SK-N-SH treated with all-trans-retinoic acid at 6 μM for 48 hours (cell line): ENCODE measurements around the gene RAD51B.

ENCODE experiments used
- ATAC-seq: fragments of 200-7000 bp; cut with Tn5 transposase; 3 replicates; pipeline ENCODE4 v1.9.1; 2020; ENCODE audit warnings: mild to moderate bottlenecking, moderate library complexity
- ARNTL ChIP-seq: fragments of 450-650 bp; formaldehyde crosslinking; IDR thresholded peaks from 2 replicates; pipeline ENCODE4 v1.5.0; 2020; ENCODE audit warnings: low read depth, mild to moderate bottlenecking, moderate library complexity, borderline replicate concordance
- BACH2 ChIP-seq: fragments of 250-450 bp; sonication (Bioruptor Pico); IDR thresholded peaks from 2 replicates; pipeline ENCODE4 v1.9.0; 2021; ENCODE audit warnings: mild to moderate bottlenecking, borderline replicate concordance
- CREB5 ChIP-seq: fragments of 250-450 bp; sonication (Bioruptor Pico); IDR thresholded peaks from 2 replicates; pipeline ENCODE4 v1.5.1; 2020; ENCODE audit warnings: low read depth, mild to moderate bottlenecking, moderate library complexity
- CSDC2 ChIP-seq: fragments of 250-450 bp; sonication (Bioruptor Pico); IDR thresholded peaks from 2 replicates; pipeline ENCODE4 v1.5.0; 2020; ENCODE audit warnings: mild to moderate bottlenecking, moderate library complexity
- CSRNP3 ChIP-seq: fragments of 250-450 bp; sonication (Bioruptor Pico); IDR thresholded peaks from 2 replicates; pipeline ENCODE4 v1.5.1; 2021; ENCODE audit warnings: mild to moderate bottlenecking, moderate library complexity
- ESRRG ChIP-seq: fragments of 250-450 bp; sonication (Bioruptor Pico); IDR thresholded peaks from 2 replicates; pipeline ENCODE4 v1.6.1; 2021; ENCODE audit warnings: mild to moderate bottlenecking
- GLIS3 ChIP-seq: fragments of 250-450 bp; sonication (Bioruptor Pico); IDR thresholded peaks from 2 replicates; pipeline ENCODE4 v1.5.0; 2020; ENCODE audit warnings: mild to moderate bottlenecking, moderate library complexity
- ISL1 ChIP-seq: fragments of 250-450 bp; sonication (Bioruptor Pico); IDR thresholded peaks from 2 replicates; pipeline ENCODE4 v2.1.2; 2022; ENCODE audit warnings: mild to moderate bottlenecking, moderate library complexity
- OSR1 ChIP-seq: fragments of 250-450 bp; sonication (Bioruptor Pico); IDR thresholded peaks from 2 replicates; pipeline ENCODE4 v1.8.0; 2022; ENCODE audit warnings: moderate library complexity, mild to moderate bottlenecking, inconsistent platforms
- PATZ1 ChIP-seq: fragments of 250-450 bp; sonication (Bioruptor Pico); IDR thresholded peaks from 2 replicates; pipeline ENCODE4 v1.8.0; 2020; ENCODE audit warnings: mild to moderate bottlenecking, moderate library complexity, borderline replicate concordance
- PPARA ChIP-seq: fragments of 250-450 bp; sonication (Bioruptor Pico); IDR thresholded peaks from 2 replicates; pipeline ENCODE4 v1.5.0; 2020; ENCODE audit warnings: mild to moderate bottlenecking, borderline replicate concordance
- RARB ChIP-seq: fragments of 250-450 bp; sonication (Bioruptor Pico); IDR thresholded peaks from 2 replicates; pipeline ENCODE4 v1.8.0; 2021; ENCODE audit warnings: mild to moderate bottlenecking, moderate library complexity
- SNAI2 ChIP-seq: fragments of 250-450 bp; sonication (Bioruptor Pico); IDR thresholded peaks from 2 replicates; pipeline ENCODE4 v1.5.0; 2020; ENCODE audit warnings: mild to moderate bottlenecking, moderate library complexity
- TCF4 ChIP-seq: fragments of 250-450 bp; sonication (Bioruptor Pico); IDR thresholded peaks from 2 replicates; pipeline ENCODE4 v1.8.0; 2021; ENCODE audit warnings: mild to moderate bottlenecking, moderate library complexity, borderline replicate concordance
- TOX ChIP-seq: fragments of 250-450 bp; sonication (Bioruptor Pico); IDR thresholded peaks from 2 replicates; pipeline ENCODE4 v1.8.0; 2021; ENCODE audit warnings: mild to moderate bottlenecking, moderate library complexity, borderline replicate concordance
- TSHZ2 ChIP-seq: fragments of 250-450 bp; sonication (Bioruptor Pico); IDR thresholded peaks from 2 replicates; pipeline ENCODE4 v1.5.0; 2020; ENCODE audit warnings: mild to moderate bottlenecking, moderate library complexity
- ZC3H10 ChIP-seq: fragments of 250-450 bp; sonication (Bioruptor Pico); IDR thresholded peaks from 2 replicates; pipeline ENCODE4 v1.5.1; 2021; ENCODE audit warnings: mild to moderate bottlenecking, moderate library complexity
- ZFP3 ChIP-seq: fragments of 250-450 bp; sonication (Bioruptor Pico); IDR thresholded peaks from 2 replicates; pipeline ENCODE4 v1.5.0; 2020; ENCODE audit warnings: mild to moderate bottlenecking, moderate library complexity
- ZFP30 ChIP-seq: fragments of 450-650 bp; formaldehyde crosslinking; IDR thresholded peaks from 2 replicates; pipeline ENCODE4 v1.5.0; 2022; ENCODE audit warnings: mild to moderate bottlenecking, moderate library complexity
- ZNF565 ChIP-seq: fragments of 450-650 bp; formaldehyde crosslinking; conservative IDR thresholded peaks from 2 replicates; pipeline ENCODE4 v1.5.0; 2020; ENCODE audit warnings: low read depth, mild to moderate bottlenecking, moderate library complexity
- ZNF70 ChIP-seq: fragments of 450-650 bp; formaldehyde crosslinking; IDR thresholded peaks from 2 replicates; pipeline ENCODE4 v1.5.0; 2020; ENCODE audit warnings: mild to moderate bottlenecking, moderate library complexity
- ZNF8 ChIP-seq: fragments of 450-650 bp; formaldehyde crosslinking; IDR thresholded peaks from 2 replicates; pipeline ENCODE4 v1.5.0; 2020; ENCODE audit warnings: mild to moderate bottlenecking, moderate library complexity

RAD51B gene

GRCh38 chr14:67875175-67876006 is 55.8 kb downstream of the RAD51B start:
- no peak for TF ChIP-seq CREB5
- no peak for TF ChIP-seq ZFP3 (CRISPR knock-in tag)
- TF ChIP-seq ISL1 (CRISPR knock-in tag), result no peak
- no peak for TF ChIP-seq ZC3H10
- TF ChIP-seq TOX (CRISPR knock-in tag), result no peak
- TF ChIP-seq ARNTL (CRISPR knock-in tag), result no peak
- TF ChIP-seq ZNF8 (CRISPR knock-in tag), result no peak
- TF ChIP-seq TCF4 (CRISPR knock-in tag), result no peak
- TF ChIP-seq CSDC2, result no peak
- TF ChIP-seq RARB, result no peak
- no peak for TF ChIP-seq ZNF70 (CRISPR knock-in tag)
- TF ChIP-seq TSHZ2 (CRISPR knock-in tag), result no peak
- TF ChIP-seq PATZ1 (CRISPR knock-in tag), result no peak
- no peak for TF ChIP-seq OSR1 (CRISPR knock-in tag)
- TF ChIP-seq ESRRG (CRISPR knock-in tag), result no peak
- no peak for TF ChIP-seq BACH2 (CRISPR knock-in tag)
- no peak for TF ChIP-seq CSRNP3 (CRISPR knock-in tag)
- no peak for TF ChIP-seq SNAI2 (CRISPR knock-in tag)
- TF ChIP-seq, all 23 proteins: peak for 0
- ATAC-seq, result no peak

- TF ChIP-seq ESRRG (CRISPR knock-in tag), result no peak
- TF ChIP-seq PPARA (CRISPR knock-in tag), result no peak
- no peak for TF ChIP-seq BACH2 (CRISPR knock-in tag)
- no peak for TF ChIP-seq GLIS3 (CRISPR knock-in tag)
- no peak for TF ChIP-seq TCF4 (CRISPR knock-in tag)
- no peak for ATAC-seq
Observed at GRCh38 chr14:67879026-67879425, 59.4 kb downstream of the RAD51B start.

- no peak for TF ChIP-seq SNAI2 (CRISPR knock-in tag)
- TF ChIP-seq ESRRG (CRISPR knock-in tag), result no peak
- TF ChIP-seq TSHZ2 (CRISPR knock-in tag), result no peak
- no peak for TF ChIP-seq ISL1 (CRISPR knock-in tag)
- no peak for TF ChIP-seq ZNF70 (CRISPR knock-in tag)
- no peak for TF ChIP-seq ZFP30
- TF ChIP-seq ZC3H10, result no peak
- TF ChIP-seq GLIS3 (CRISPR knock-in tag), result no peak
- TF ChIP-seq ZFP3 (CRISPR knock-in tag), result no peak
- TF ChIP-seq PPARA (CRISPR knock-in tag), result no peak
- no peak for TF ChIP-seq ZNF8 (CRISPR knock-in tag)
- no peak for TF ChIP-seq ARNTL (CRISPR knock-in tag)
- no peak for TF ChIP-seq ZNF565 (CRISPR knock-in tag)
- TF ChIP-seq CSRNP3 (CRISPR knock-in tag), result no peak
- no peak for TF ChIP-seq CREB5
- TF ChIP-seq CSDC2, result no peak
- ATAC-seq, result no peak
Observed at GRCh38 chr14:67881225-67881624, 61.6 kb downstream of the RAD51B start.
